BLaER1 treated with 17β-estradiol and CSF1 and Interleukin-3, amounts not matched to agents 10 nM and 100 nM (cell line): ENCODE measurements around the gene SDK2.

Source experiments
- H3K27ac ChIP-seq, 11 experiments: shearing (Covaris generic); formaldehyde crosslinking; 2 replicates each; pipeline ENCODE4 v1.8.1; 2022
- H3K27me3 ChIP-seq, 11 experiments: shearing (Covaris generic); formaldehyde crosslinking; 2 replicates each; pipeline ENCODE4 v1.8.1; 2022
- H3K36me3 ChIP-seq, 11 experiments: shearing (Covaris generic); formaldehyde crosslinking; 2 replicates each; pipeline ENCODE4 v1.8.1; 2022
- H3K4me1 ChIP-seq, 10 experiments: shearing (Covaris generic); formaldehyde crosslinking; 2 replicates each; pipeline ENCODE4 v1.8.1; 2022
- H3K4me2 ChIP-seq, 11 experiments: shearing (Covaris generic); formaldehyde crosslinking; 2 replicates each; pipeline ENCODE4 v1.8.1; 2022
- H3K4me3 ChIP-seq, 10 experiments: shearing (Covaris generic); formaldehyde crosslinking; 2 replicates each; pipeline ENCODE4 v1.8.1; 2022
- H3K9ac ChIP-seq, 11 experiments: shearing (Covaris generic); formaldehyde crosslinking; 2 replicates each; pipeline ENCODE4 v1.8.1; 2022
- H3K9me3 ChIP-seq, 11 experiments: shearing (Covaris generic); formaldehyde crosslinking; replicated peaks in 1 of 11; 2 replicates each; pipeline ENCODE4 v1.8.1; 2022
- H4K20me1 ChIP-seq, 11 experiments: shearing (Covaris generic); formaldehyde crosslinking; 2 replicates each; pipeline ENCODE4 v1.8.1; 2022
- Cebpa-rat ChIP-seq, 11 experiments: shearing (Covaris generic); IDR thresholded peaks; 2 replicates each; pipeline ENCODE4 v1.8.1; 2022

Gene SDK2

DNA sequence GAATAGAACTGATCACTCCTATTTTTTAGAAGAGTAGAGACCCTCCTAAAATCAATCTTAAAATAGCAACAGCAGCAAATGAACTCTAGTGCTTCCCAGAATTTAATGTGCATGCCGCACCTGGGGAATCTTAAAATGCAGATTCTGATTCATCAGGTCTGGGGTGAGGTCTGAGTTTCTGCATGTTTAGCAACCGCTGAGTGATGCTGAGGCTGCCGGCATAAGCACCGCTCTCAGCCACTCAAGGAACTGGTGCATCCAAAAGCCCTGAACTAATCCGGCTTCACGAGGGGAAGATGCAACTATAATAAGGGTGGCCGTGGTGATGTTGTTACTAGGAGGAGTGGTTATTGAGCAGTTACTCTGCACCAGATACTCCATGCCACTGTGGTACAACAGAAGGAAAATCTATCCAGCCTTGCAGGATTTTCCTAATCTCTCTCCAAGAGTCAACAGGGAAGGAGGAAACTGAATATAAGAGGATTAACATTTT is 19.7 kb downstream of the SDK2 start:
- Histone ChIP-seq H3K27ac (no peak overlapping the region), H3K4me2 (no peak overlapping the region), H4K20me1 (peaks cover 0 to 4% (median 0%) of the 10 kb centered on the region in 11 experiments; a peak in 3 of 22 replicates), H3K4me3 (no peak overlapping the region), H3K9me3 (peaks cover under 1 to 6% (median 4%) of the 10 kb centered on the region in 11 experiments; a peak in 15 of 22 replicates), H3K4me1 (peaks cover 0 to 42% (median 22%) of the 10 kb centered on the region in 10 experiments; a peak in 12 of 20 replicates), H3K27me3 (no peaks in the 10 kb centered on the region), H3K36me3 (no peaks in the 10 kb centered on the region), H3K9ac (no peak overlapping the region)
- no peak for TF ChIP-seq Cebpa-rat (IDR thresholded peaks at IDR 0.05)

DNA sequence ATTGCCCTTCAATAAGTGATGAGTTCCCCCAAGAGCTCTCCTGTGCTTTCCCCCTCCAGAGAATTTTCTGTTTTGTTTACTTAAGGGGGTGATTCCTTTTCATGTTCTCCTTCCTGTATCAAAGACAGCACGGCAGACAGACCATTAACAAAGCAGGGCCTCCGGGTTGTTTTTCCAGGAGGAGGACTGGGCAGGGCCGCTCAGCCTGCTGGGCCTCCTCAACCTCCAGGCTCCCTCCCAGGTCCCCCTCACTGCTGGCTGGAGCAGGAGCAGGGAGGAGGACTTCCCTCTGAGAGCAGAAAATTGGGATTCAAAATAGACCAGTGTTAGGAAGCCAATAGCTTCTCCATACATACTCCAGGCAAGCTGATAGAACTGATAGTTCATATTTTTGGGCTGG is 20.4 kb downstream of the SDK2 start:
- peaks cover 0 to 4% (median 0%) of the 10 kb centered on the region in 11 experiments; a peak in 3 of 22 replicates for H4K20me1 ChIP-seq
- H3K27me3 ChIP-seq, result no peaks in the 10 kb centered on the region
- H3K4me2 ChIP-seq, result peak overlapping the region in 4 of 11 experiments; percentile 4 to 48 (median 31); a peak in 5 of 22 replicates
- no peaks in the 10 kb centered on the region for H3K36me3 ChIP-seq
- no peak overlapping the region for H3K27ac ChIP-seq
- peaks cover 0 to 35% (median 15%) of the 10 kb centered on the region in 10 experiments; a peak in 12 of 20 replicates for H3K4me1 ChIP-seq
- no peak overlapping the region for H3K9ac ChIP-seq
- no peak for TF ChIP-seq Cebpa-rat (IDR thresholded peaks at IDR 0.05)
- H3K9me3 ChIP-seq, result peaks cover 8 to 13% (median 11%) of the 10 kb centered on the region in 11 experiments
- no peak overlapping the region for H3K4me3 ChIP-seq

DNA sequence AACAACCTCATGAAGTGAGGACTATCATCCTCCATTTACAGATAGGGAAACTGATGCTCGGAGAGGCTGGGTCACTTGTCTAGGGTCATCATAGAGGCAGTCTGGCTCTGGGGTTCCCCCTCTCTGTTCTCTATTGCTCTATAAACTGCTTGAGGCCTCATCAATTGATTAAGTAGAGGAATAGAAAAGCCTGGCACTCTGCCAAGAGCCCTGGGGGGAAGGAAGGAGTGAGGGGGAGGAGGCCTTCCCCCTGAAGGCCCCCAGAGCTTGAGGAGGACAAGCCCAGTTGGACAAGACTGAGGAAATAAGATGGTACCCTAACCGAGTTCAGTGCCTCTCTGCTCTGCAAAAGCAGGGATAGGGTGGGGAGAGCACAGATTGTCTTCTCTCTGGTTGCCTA is 21.0 kb downstream of the SDK2 start:
- Histone ChIP-seq H4K20me1 (no peaks in the 10 kb centered on the region; a peak in 3 of 22 replicates), H3K27ac (no peak overlapping the region), H3K9ac (no peak overlapping the region), H3K9me3 (peaks cover 13 to 19% (median 17%) of the 10 kb centered on the region in 11 experiments), H3K27me3 (no peaks in the 10 kb centered on the region), H3K4me1 (peaks cover 0 to 33% (median 11%) of the 10 kb centered on the region in 10 experiments; a peak in 9 of 20 replicates), H3K36me3 (no peaks in the 10 kb centered on the region), H3K4me2 (peak overlapping the region in 6 of 11 experiments; percentile 4 to 48 (median 20); a peak in 8 of 22 replicates), H3K4me3 (no peak overlapping the region)
- TF ChIP-seq Cebpa-rat (IDR thresholded peaks at IDR 0.05), result no peak

DNA sequence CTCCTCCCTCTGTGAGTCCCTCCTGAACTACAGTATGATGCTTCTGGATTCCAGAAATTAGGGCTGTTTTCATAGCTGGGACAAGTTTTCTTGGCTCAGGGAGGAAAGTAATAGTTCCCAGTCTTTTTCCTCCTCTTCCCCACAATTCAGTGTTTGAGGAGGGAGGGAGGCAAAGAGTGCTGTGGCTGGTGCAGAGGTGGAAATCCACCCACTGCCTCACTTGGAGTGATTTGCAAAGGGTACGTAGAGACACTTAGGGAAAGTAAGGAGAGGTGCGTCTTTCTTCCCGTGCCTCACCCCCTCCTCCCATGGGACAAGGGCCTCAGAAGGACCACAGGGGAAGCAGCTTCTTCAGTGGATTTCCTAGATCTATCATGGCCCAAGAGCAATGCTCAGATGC is 21.9 kb downstream of the SDK2 start:
- no peak overlapping the region for H3K27ac ChIP-seq
- no peaks in the 10 kb centered on the region; a peak in 2 of 22 replicates for H4K20me1 ChIP-seq
- H3K36me3 ChIP-seq, result no peaks in the 10 kb centered on the region
- TF ChIP-seq Cebpa-rat (IDR thresholded peaks at IDR 0.05), result no peak
- H3K4me2 ChIP-seq, result peak overlapping the region in 6 of 11 experiments; percentile 1 to 26 (median 17); a peak in 3 of 22 replicates
- no peaks in the 10 kb centered on the region for H3K27me3 ChIP-seq
- H3K9ac ChIP-seq, result no peak overlapping the region
- peaks cover 14 to 24% (median 18%) of the 10 kb centered on the region in 11 experiments for H3K9me3 ChIP-seq
- H3K4me1 ChIP-seq, result peaks cover 0 to 39% (median 13%) of the 10 kb centered on the region in 10 experiments; a peak in 10 of 20 replicates
- no peak overlapping the region for H3K4me3 ChIP-seq

DNA sequence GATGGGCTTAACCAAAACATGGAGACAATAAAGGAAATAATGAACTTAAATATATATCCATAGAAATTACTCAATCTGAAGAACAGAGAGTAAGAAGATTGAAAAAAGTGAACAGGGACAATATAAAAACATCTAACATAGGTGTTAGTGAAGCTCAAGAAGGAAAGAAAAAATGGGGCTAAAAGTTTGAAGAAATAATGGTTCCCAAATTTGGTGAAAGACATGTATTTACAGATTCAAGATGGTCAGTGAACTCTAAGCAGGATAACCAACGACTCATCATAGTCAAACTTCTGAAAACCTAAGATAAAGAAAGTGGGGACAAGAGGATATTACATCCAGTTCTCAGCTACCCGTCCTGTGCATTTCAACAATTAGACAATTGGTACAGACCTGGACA is 22.6 kb downstream of the SDK2 start:
- no peak overlapping the region for H3K9ac ChIP-seq
- H4K20me1 ChIP-seq, result no peaks in the 10 kb centered on the region; a peak in 2 of 22 replicates
- TF ChIP-seq Cebpa-rat (IDR thresholded peaks at IDR 0.05), result no peak
- peaks cover 14 to 24% (median 18%) of the 10 kb centered on the region in 11 experiments for H3K9me3 ChIP-seq
- H3K4me3 ChIP-seq, result no peak overlapping the region
- no peaks in the 10 kb centered on the region for H3K27me3 ChIP-seq
- peaks cover 0 to 46% (median 20%) of the 10 kb centered on the region in 10 experiments; a peak in 15 of 20 replicates for H3K4me1 ChIP-seq
- H3K4me2 ChIP-seq, result 0 out of 22 replicates have a peak overlapping the region, but pooled peaks of 1 of the 11 experiments have one; percentile 18
- H3K36me3 ChIP-seq, result no peaks in the 10 kb centered on the region
- no peak overlapping the region for H3K27ac ChIP-seq

DNA sequence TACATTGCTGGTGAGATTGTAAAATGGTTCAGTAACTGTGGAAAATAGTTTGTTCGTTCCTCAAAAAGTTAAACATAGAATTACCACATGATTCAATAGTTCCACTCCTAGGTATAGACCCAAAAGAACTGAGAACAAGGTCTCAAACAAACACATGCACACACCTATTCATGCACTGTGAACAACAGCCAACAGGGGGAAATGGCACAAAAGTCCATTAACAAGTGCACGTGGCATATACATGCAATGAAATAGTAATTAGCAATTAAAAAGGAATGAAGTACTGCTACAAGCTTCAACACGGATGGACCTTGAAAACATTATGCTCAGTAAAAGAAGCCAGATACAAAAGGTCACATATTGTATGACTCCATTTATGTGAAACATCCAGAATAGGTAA is 23.8 kb downstream of the SDK2 start:
- no peak overlapping the region for H3K27ac ChIP-seq
- peaks cover 0 to 59% (median 33%) of the 10 kb centered on the region in 10 experiments; a peak in 15 of 20 replicates for H3K4me1 ChIP-seq
- H3K36me3 ChIP-seq, result no peaks in the 10 kb centered on the region
- no peak overlapping the region for H3K4me2 ChIP-seq
- H4K20me1 ChIP-seq, result no peaks in the 10 kb centered on the region; a peak in 1 of 22 replicates
- no peak overlapping the region for H3K4me3 ChIP-seq
- peaks cover 14 to 24% (median 18%) of the 10 kb centered on the region in 11 experiments for H3K9me3 ChIP-seq
- H3K27me3 ChIP-seq, result no peaks in the 10 kb centered on the region
- no peak for TF ChIP-seq Cebpa-rat (IDR thresholded peaks at IDR 0.05)
- H3K9ac ChIP-seq, result no peak overlapping the region

DNA sequence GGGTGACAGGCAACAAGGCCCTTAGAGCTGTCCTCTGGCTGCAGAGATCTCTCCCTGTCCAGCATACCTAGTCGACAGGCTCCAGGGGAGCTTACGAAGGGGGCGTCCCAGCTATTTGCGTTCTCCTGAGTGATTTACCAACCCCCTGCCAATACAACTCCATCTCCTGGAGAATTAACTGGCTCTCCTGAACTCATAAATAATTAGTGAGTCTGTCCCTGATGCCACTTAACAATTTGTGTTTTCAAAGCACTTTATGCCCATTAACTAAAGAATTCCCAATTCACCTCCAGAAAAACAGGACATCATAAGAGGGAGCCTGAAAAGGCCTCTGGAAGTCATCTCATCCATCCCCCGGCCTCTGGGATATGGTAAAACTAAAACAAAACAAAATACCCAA is 26.7 kb downstream of the SDK2 start:
- H3K27me3 ChIP-seq, result no peaks in the 10 kb centered on the region
- peaks cover 14 to 24% (median 18%) of the 10 kb centered on the region in 11 experiments for H3K9me3 ChIP-seq
- no peak overlapping the region for H3K9ac ChIP-seq
- peak overlapping the region in 6 of 11 experiments; percentile 41 to 76 (median 69); a peak in 8 of 22 replicates for H3K4me2 ChIP-seq
- H3K4me1 ChIP-seq, result peaks cover 0 to 63% (median 45%) of the 10 kb centered on the region in 10 experiments; a peak in 16 of 20 replicates
- TF ChIP-seq Cebpa-rat (IDR thresholded peaks at IDR 0.05), result no peak
- no peaks in the 10 kb centered on the region for H3K36me3 ChIP-seq
- H3K27ac ChIP-seq, result no peak overlapping the region
- H3K4me3 ChIP-seq, result no peak overlapping the region
- H4K20me1 ChIP-seq, result no peaks in the 10 kb centered on the region

DNA sequence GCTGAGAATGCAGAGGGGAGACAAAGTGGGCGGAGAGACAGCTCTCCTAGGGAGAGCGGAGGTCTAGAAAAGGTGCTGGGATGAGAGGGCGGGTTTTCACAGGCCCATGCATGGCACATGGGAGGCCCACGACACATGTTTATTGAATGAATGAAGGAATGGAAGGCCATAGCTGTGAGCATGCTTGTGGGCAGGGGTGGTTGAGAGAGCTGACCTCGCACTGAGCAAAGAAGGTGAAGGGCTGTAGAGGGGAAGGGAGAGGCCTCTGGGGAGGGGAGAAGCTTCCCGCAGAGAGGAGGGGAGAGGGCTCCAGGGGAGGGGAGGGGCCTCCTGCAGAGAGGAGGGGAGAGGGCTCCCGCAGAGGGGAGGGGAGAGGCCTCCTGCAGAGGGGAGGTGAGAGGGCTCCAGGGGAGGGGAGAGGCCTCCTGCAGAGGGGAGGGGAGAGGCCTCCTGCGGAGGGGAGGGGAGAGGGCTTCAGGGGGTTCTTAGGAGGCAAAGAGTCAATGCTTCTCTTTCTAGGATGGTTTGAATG is 27.3 kb downstream of the SDK2 start:
- Histone ChIP-seq H3K4me3 (no peak overlapping the region; a peak in 1 of 20 replicates), H3K4me1 (peaks cover 3 to 63% (median 50%) of the 10 kb centered on the region in 10 experiments; a peak in 18 of 20 replicates), H3K27ac (peak overlapping the region in 2 of 11 experiments; percentile 17 to 19; a peak in 3 of 22 replicates), H3K27me3 (no peaks in the 10 kb centered on the region), H4K20me1 (no peaks in the 10 kb centered on the region), H3K9ac (peak overlapping the region in 2 of 11 experiments; percentile 10 to 49; a peak in 1 of 22 replicates), H3K4me2 (peak overlapping the region in 9 of 11 experiments; percentile 26 to 76 (median 55); a peak in 17 of 22 replicates), H3K36me3 (no peaks in the 10 kb centered on the region), H3K9me3 (peaks cover 14 to 23% (median 18%) of the 10 kb centered on the region in 11 experiments)
- no peak for TF ChIP-seq Cebpa-rat (IDR thresholded peaks at IDR 0.05)
